NB4 (cell line): ENCODE results near the gene PBX1.

Source experiments
- MYC ChIP-seq: IDR thresholded peaks from 2 replicates; pipeline ENCODE4 v1.6.1; 2011; ENCODE audit warnings: low read depth, low read length
- POLR2A ChIP-seq: IDR thresholded peaks from 2 replicates; pipeline ENCODE4 v1.6.1; 2011; ENCODE audit warnings: mild to moderate bottlenecking; ENCODE audit not compliant: insufficient read length; ENCODE audit errors: extremely low read depth
- TF ChIP-seq, protein P1 (sequence below): IDR thresholded peaks from one replicate; pipeline ENCODE4 v1.5.1; 2012; ENCODE audit warnings: low read depth, low read length
- TF ChIP-seq, protein P2 (sequence below): IDR thresholded peaks from 2 replicates; pipeline ENCODE4 v1.6.1; 2011; ENCODE audit warnings: low read depth, low read length

DNA sequence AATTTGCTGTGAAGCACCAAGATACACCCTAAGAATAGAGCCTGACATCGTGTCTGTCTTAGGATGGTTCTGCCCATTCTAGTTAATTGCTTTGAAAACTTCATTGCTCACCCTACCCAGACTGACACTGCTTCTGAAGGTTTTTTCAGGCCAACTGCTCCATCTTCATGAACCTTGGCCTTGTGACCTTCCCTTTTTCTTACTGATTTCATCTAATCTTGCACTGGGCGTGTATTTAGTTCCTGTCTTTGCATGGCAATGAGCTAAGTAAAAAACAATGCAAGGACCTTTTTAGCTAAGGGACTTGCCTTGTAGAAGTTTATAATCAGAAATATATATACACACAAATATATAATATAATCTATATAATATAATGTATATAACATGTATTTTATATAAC is 108.0 kb downstream of the PBX1 start:
- TF ChIP-seq, protein P1, sequence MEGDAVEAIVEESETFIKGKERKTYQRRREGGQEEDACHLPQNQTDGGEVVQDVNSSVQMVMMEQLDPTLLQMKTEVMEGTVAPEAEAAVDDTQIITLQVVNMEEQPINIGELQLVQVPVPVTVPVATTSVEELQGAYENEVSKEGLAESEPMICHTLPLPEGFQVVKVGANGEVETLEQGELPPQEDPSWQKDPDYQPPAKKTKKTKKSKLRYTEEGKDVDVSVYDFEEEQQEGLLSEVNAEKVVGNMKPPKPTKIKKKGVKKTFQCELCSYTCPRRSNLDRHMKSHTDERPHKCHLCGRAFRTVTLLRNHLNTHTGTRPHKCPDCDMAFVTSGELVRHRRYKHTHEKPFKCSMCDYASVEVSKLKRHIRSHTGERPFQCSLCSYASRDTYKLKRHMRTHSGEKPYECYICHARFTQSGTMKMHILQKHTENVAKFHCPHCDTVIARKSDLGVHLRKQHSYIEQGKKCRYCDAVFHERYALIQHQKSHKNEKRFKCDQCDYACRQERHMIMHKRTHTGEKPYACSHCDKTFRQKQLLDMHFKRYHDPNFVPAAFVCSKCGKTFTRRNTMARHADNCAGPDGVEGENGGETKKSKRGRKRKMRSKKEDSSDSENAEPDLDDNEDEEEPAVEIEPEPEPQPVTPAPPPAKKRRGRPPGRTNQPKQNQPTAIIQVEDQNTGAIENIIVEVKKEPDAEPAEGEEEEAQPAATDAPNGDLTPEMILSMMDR = no peak
- TF ChIP-seq MYC = no peak
- no peak for TF ChIP-seq POLR2A
- TF ChIP-seq, protein P2, sequence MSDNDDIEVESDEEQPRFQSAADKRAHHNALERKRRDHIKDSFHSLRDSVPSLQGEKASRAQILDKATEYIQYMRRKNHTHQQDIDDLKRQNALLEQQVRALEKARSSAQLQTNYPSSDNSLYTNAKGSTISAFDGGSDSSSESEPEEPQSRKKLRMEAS = no peak
